ENCODE results near the gene ZNF598. TPM values are rescaled to one million over a fixed set of nuclear protein-coding genes. Genes with fewer than 3 reads are reported as not detected.

Gene ZNF598
- total and polyA plus RNA-seq, 2 experiments from 2014 or later = 8.5 to 48.6 TPM

- Histone ChIP-seq H3K4me3 (no peak overlapping the region), H3K4me1 (ENCODE audit: insufficient read depth) (no peaks in the 10 kb centered on the region), H2AFZ (no peak overlapping the region), H4K20me1 (replicated peaks; ENCODE audit: insufficient read depth) (no peaks in the 10 kb centered on the region), H3K79me2 (replicated peaks; ENCODE audit: insufficient read depth) (no peaks in the 10 kb centered on the region), H3K27me3 (ENCODE audit: insufficient read depth) (peaks cover 16% of the 10 kb centered on the region), H3K9me2 (ENCODE audit: insufficient read depth) (no peaks in the 10 kb centered on the region), H3K27ac (ENCODE audit: low read depth) (no peak overlapping the region), H3F3A (replicated peaks; ENCODE audit: low read depth) (no peaks in the 10 kb centered on the region), H3K36me3 (ENCODE audit: insufficient read depth) (no peaks in the 10 kb centered on the region), H3K4me2 (no peak overlapping the region)
- no peaks in the 10 kb centered on the region for H3K9me3 Mint-ChIP-seq
- peaks cover 8% of the 10 kb centered on the region for H3K27me3 Mint-ChIP-seq (ENCODE audit: insufficient read depth, low read depth, poor library complexity)
- no peak overlapping the region for H3K4me3 Mint-ChIP-seq
- no peak for TF ChIP-seq REST (IDR thresholded peaks at IDR 0.05; ENCODE audit: unreplicated experiment)
- TF ChIP-seq JUNB (IDR thresholded peaks at IDR 0.05; ENCODE audit: unreplicated experiment) = no peak
- no peak for TF ChIP-seq ETS1 (IDR thresholded peaks at IDR 0.05)
- no peak for TF ChIP-seq EZH2phosphoT487 (IDR thresholded peaks at IDR 0.05; ENCODE audit: unreplicated experiment)
- TF ChIP-seq NANOG (IDR thresholded peaks at IDR 0.05; ENCODE audit: borderline replicate concordance) = no peak
- TF ChIP-seq CREB1 (CRISPR knock-in tag; IDR thresholded peaks at IDR 0.05; ENCODE audit: low read depth) = no peak
- no peak for ATAC-seq
- no peak for DNase-seq (ENCODE audit: low spot score)
- H3K4me1 Mint-ChIP-seq = no peaks in the 10 kb centered on the region
- H3K27ac Mint-ChIP-seq = no peak overlapping the region
- no peaks in the 10 kb centered on the region for H3K36me3 Mint-ChIP-seq (ENCODE audit: low read depth)
Measured at GRCh38 chr16:2031081-2031577, 21.5 kb upstream of the ZNF598 start.

GRCh38 chr16:2030036-2030435, 20.4 kb upstream of the ZNF598 start:
- no peak overlapping the region for H3K4me3 Mint-ChIP-seq
- H3K4me1 ChIP-seq (ENCODE audit: insufficient read depth) = no peaks in the 10 kb centered on the region
- H3K36me3 ChIP-seq (ENCODE audit: insufficient read depth) = no peaks in the 10 kb centered on the region
- no peak overlapping the region for H3K27ac ChIP-seq (ENCODE audit: low read depth)
- no peak overlapping the region for H3K4me2 ChIP-seq
- no peaks in the 10 kb centered on the region for H3K36me3 Mint-ChIP-seq (ENCODE audit: low read depth)
- no peaks in the 10 kb centered on the region for H3K9me2 ChIP-seq (ENCODE audit: insufficient read depth)
- no peaks in the 10 kb centered on the region for H3F3A ChIP-seq (replicated peaks; ENCODE audit: low read depth)
- no peak overlapping the region for H2AFZ ChIP-seq
- no peak overlapping the region for H3K4me3 ChIP-seq
- ATAC-seq = no peak
- peaks cover 27% of the 10 kb centered on the region for H3K27me3 ChIP-seq (ENCODE audit: insufficient read depth)
- no peaks in the 10 kb centered on the region for H3K79me2 ChIP-seq (replicated peaks; ENCODE audit: insufficient read depth)
- peaks cover 11% of the 10 kb centered on the region for H3K27me3 Mint-ChIP-seq (ENCODE audit: insufficient read depth, low read depth, poor library complexity)
- H3K4me1 Mint-ChIP-seq = 0 out of 3 replicates have a peak, but pooled peaks cover 3% of the 10 kb centered on the region
- no peaks in the 10 kb centered on the region for H3K9me3 Mint-ChIP-seq
- H4K20me1 ChIP-seq (replicated peaks; ENCODE audit: insufficient read depth) = no peaks in the 10 kb centered on the region
- no peak overlapping the region for H3K27ac Mint-ChIP-seq
- DNase-seq (ENCODE audit: low spot score) = no peak
- TF ChIP-seq REST (IDR thresholded peaks at IDR 0.05; ENCODE audit: unreplicated experiment) (no peak), ZNF114 (CRISPR knock-in tag; IDR thresholded peaks at IDR 0.05) (no peak), STAT1 (IDR thresholded peaks at IDR 0.05; ENCODE audit: unreplicated experiment) (no peak), JUNB (IDR thresholded peaks at IDR 0.05; ENCODE audit: unreplicated experiment) (no peak), CREB1 (CRISPR knock-in tag; IDR thresholded peaks at IDR 0.05; ENCODE audit: low read depth) (no peak), CTCF (conservative IDR thresholded peaks at IDR 0.05; ENCODE audit: low read depth in 2 of 2) (no peak), ZNF331 (CRISPR knock-in tag; IDR thresholded peaks at IDR 0.05; ENCODE audit: low read depth) (no peak), ETS1 (IDR thresholded peaks at IDR 0.05) (no peak), EZH2phosphoT487 (IDR thresholded peaks at IDR 0.05; ENCODE audit: unreplicated experiment) (no peak)

Measured in GM23338 (cell line).